GM19240 (cell line): ENCODE data around the gene MAP4K2.

Experiments used
- DNase-seq: peaks from one replicate; pipeline ENCODE4 v3.0.0; 2011; ENCODE audit warnings: low spot score; ENCODE audit not compliant: insufficient read length

The MAP4K2 gene

DNA sequence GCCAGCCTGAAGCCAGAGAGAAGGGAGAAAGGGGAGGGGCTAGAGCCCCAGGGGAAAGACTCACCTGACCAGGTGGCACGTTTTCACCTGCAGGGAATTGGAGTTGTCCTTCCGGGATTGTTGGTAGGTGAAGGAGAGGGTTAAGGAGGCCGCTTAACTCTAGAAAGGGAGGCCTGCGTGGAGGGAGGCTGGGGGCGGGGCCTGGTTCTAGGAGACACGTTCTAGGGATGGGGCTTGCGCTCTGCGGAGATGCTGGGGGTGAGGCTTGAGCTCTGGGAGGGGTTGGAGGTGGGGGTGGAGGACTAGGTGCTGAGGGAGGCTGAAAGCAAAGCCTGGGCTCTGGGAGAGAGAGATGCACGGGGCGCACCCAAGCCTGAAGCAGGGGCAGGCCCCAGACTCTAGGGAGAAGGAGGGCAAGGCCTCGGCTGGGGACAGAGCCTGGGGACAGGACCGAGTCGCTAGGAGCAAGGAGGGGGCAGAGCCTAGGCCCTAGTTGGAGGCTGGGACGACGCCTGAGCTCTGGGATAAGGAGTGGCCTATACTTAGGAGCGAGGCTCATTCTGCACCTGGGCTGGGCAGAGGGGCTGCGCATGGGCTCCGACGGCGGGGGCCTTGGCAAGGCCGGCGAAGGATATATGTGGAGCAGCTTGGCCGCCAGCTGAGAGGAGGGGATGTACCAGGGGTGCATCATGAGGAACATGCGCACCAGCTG lies 61.5 kb downstream of the MAP4K2 start:
- no peak for DNase-seq

DNA sequence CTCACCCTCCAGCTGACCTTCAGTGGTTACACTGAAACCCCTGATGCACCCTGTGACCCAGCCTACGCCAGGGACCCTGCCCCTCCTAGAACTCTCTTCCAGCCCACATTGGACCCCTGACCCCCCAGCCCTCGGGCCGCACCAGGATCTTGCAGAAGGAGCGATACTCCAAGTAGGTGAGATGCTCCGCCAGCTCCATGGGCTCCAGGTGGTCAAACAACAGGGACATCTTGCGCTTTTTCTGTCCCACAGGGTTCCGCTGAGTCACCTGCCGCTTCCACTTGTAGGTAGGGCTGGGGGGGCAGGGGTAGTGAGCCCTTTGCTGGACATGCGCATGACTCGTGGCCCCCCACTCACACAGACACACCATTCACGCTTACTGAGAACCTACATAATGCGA lies 63.1 kb downstream of the MAP4K2 start:
- DNase-seq = no peak

DNA sequence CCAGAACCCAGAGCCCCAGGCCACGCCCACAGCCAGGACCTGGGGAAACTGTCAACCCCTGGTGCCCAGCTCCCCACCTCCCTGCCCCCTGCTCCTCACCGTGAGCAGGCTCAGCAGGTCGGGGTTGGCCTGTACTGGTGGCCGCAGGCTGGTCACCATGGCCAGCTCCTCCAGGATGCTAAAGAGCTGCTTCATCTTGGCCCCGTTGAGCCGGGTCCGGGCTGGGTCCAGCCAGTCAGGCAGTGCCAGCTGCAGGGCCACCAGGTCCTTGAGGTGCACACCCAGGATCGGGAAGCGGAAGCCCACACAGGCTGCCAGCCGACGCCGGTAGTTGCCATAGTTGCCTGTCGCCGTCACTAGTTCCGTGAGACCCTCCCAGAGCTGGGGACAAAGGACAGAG lies 66.4 kb downstream of the MAP4K2 start:
- DNase-seq = no peak

DNA sequence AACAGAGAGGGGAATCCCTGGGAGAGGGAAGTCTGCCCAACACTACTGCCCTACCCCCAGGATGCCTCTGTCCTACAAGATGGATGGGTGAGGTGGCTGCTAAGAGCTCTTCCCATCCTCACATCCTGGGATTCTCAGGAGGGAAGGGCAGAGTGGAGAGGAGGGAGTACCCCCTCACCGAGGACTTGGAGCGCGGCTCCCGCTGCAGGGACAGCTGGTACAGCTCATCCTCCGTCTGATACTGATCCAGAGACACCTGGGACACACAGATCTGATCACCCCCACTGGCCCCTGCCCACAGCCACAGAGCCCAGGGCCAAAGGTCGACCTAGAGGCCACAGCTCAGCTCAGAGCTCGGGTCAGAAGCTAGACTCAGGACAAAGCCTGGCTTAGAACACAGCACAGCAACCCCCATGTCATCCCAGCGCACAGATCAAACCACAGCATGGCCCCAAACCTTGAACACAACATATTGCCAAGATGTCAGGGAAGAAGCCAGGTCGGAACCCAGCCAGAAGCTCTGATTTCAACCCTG lies 67.2 kb downstream of the MAP4K2 start:
- DNase-seq = no peak
